Measurements from ENCODE around the gene ACTL7A.

ACTL7A gene

GRCh38 chr9:108851138-108851537 is 10.9 kb upstream of the ACTL7A start:
- no peak for DNase-seq

- DNase-seq: no peak
Observed at GRCh38 chr9:108852079-108852478, 10.0 kb upstream of the ACTL7A start.

- DNase-seq: no peak
Observed at GRCh38 chr9:108854094-108854493, 8.0 kb upstream of the ACTL7A start.

- DNase-seq: no peak
Observed at GRCh38 chr9:108854641-108855528, 7.2 kb upstream of the ACTL7A start.

GRCh38 chr9:108855529-108855886 is 6.6 kb upstream of the ACTL7A start:
- no peak for DNase-seq

GRCh38 chr9:108855888-108856287 is 6.2 kb upstream of the ACTL7A start, which contains the start of gene ACTL7B:
ACTL7B (minus strand) TSS chr9:108855986; CDS start chr9:108855930, 56 bp downstream.
- DNase-seq: no peak

GRCh38 chr9:108857572-108857971 is 4.5 kb upstream of the ACTL7A start:
- no peak for DNase-seq

GRCh38 chr9:108859459-108860114 is 2.5 kb upstream of the ACTL7A start:
- DNase-seq: no peak

- no peak for DNase-seq
Observed at GRCh38 chr9:108860354-108860753, 1.7 kb upstream of the ACTL7A start.

- no peak for DNase-seq
Observed at GRCh38 chr9:108860764-108861163, 1.3 kb upstream of the ACTL7A start.

GRCh38 chr9:108861464-108861863 is 602 bp upstream of the ACTL7A start:
- no peak for DNase-seq

GRCh38 chr9:108863891-108864290 is 1.8 kb downstream of the ACTL7A start:
- DNase-seq: no peak

- DNase-seq: no peak
Observed at GRCh38 chr9:108864446-108864845, 2.4 kb downstream of the ACTL7A start.

- DNase-seq: no peak
Observed at GRCh38 chr9:108865037-108865436, 3.0 kb downstream of the ACTL7A start.

GRCh38 chr9:108866001-108866420 is 3.9 kb downstream of the ACTL7A start:
- no peak for DNase-seq

GRCh38 chr9:108867116-108867515 is 5.0 kb downstream of the ACTL7A start:
- DNase-seq: no peak

- no peak for DNase-seq
Observed at GRCh38 chr9:108867829-108868228, 5.8 kb downstream of the ACTL7A start.

- no peak for DNase-seq
Observed at GRCh38 chr9:108869092-108869725, 7.1 kb downstream of the ACTL7A start.

- no peak for DNase-seq
Observed at GRCh38 chr9:108874058-108874788, 12.2 kb downstream of the ACTL7A start.

GRCh38 chr9:108876425-108876824 is 14.4 kb downstream of the ACTL7A start:
- DNase-seq: no peak

- no peak for DNase-seq
Observed at GRCh38 chr9:108877524-108877923, 15.5 kb downstream of the ACTL7A start.

- no peak for DNase-seq
Observed at GRCh38 chr9:108880738-108881316, 18.8 kb downstream of the ACTL7A start.
